Endothelial cell of umbilical vein (primary cell): Measurements from ENCODE around the gene VSIR. TPM values are rescaled to one million over a fixed set of nuclear protein-coding genes. Genes with fewer than 3 reads are reported as not detected.

Source experiments
- BruUV-seq: library from RNA; stranded (reverse); fragments of 400-500 nt; replicated peaks from 2 replicates; lab custom pipeline; 2021; lab: Mats Ljungman, UMichigan
- CTCF ChIA-PET: fragments of 300-600, 350-600 bp; sonication (Branson Sonifier 250); formaldehyde crosslinking; loops from one replicate; lab custom pipeline; 2021; ENCODE audit warnings: antibody characterized with exemption, inconsistent platforms; lab: Charles Lee
- POLR2A ChIA-PET: fragments of 300-600, 350-600 bp; sonication (Branson Sonifier 250); formaldehyde crosslinking; loops from one replicate; lab custom pipeline; 2021; ENCODE audit warnings: antibody characterized with exemption, inconsistent platforms; lab: Charles Lee
- DNase-seq: peaks from one replicate; pipeline ENCODE4 v3.0.0-alpha.2; 2011; ENCODE audit warnings: low read depth, low spot score
- FAIRE-seq: peaks from 2 replicates; lab custom pipeline; 2011; peaks lifted over from hg19 to GRCh38; lab: Jason Lieb, UNC
- H2AFZ ChIP-seq: 2 replicates; pipeline ENCODE4 v1.6.0; 2012; ENCODE audit warnings: low read depth, low read length, control low read depth, inconsistent platforms
- H3K27ac ChIP-seq: 2 replicates; pipeline ENCODE4 v1.5.1; 2011; ENCODE audit warnings: low read depth, mild to moderate bottlenecking, control low read depth, low read length, moderate library complexity; ENCODE audit not compliant: insufficient read depth
- H3K27me3 ChIP-seq, 2 experiments: 2 replicates each; pipeline versions ENCODE4 v1.6.0 to v1.6.1; 2011; ENCODE audit warnings: low read length in 2 of 2, mixed read lengths in 1 of 2; ENCODE audit not compliant: control insufficient read depth in 2 of 2, insufficient read depth in 2 of 2
- H3K36me3 ChIP-seq, 2 experiments: 2 replicates in 1 of 2; 3 replicates in 1 of 2; pipeline ENCODE4 v1.5.1; 2011; ENCODE audit warnings: low read length in 2 of 2, mild to moderate bottlenecking in 1 of 2, moderate library complexity in 1 of 2; ENCODE audit not compliant: control insufficient read depth in 2 of 2, insufficient read depth in 2 of 2; ENCODE audit errors: extremely low read depth in 1 of 2
- H3K4me1 ChIP-seq: 3 replicates; pipeline ENCODE4 v1.5.1; 2011; ENCODE audit warnings: mild to moderate bottlenecking, low read length; ENCODE audit not compliant: control insufficient read depth, insufficient read depth; ENCODE audit errors: extremely low read depth
- H3K4me2 ChIP-seq: 2 replicates; pipeline ENCODE4 v1.6.1; 2011; ENCODE audit warnings: low read length, control low read depth, mixed read lengths; ENCODE audit not compliant: insufficient read depth
- H3K4me3 ChIP-seq, 3 experiments: fragments of 200-600 bp in 1 of 3; sonication (generic), shearing (Covaris generic) in 1 of 3; replicated peaks in 1 of 3; 2 replicates each; pipeline ENCODE4 v1.5.1; 2011 to 2016; ENCODE audit warnings: control low read depth in 3 of 3, low read length in 3 of 3, mild to moderate bottlenecking in 2 of 3, inconsistent platforms in 1 of 3, low read depth in 1 of 3, moderate library complexity in 1 of 3; ENCODE audit not compliant: insufficient read depth in 1 of 3
- H3K79me2 ChIP-seq: 2 replicates; pipeline ENCODE4 v1.6.0; 2012; ENCODE audit warnings: low read length, inconsistent platforms; ENCODE audit not compliant: control insufficient read depth, insufficient read depth
- H3K9ac ChIP-seq: replicated peaks from 2 replicates; pipeline ENCODE3; 2011; ENCODE audit warnings: low read length, control low read depth; ENCODE audit not compliant: insufficient read depth; ENCODE audit errors: extremely low read depth
- H3K9me1 ChIP-seq: replicated peaks from 3 replicates; pipeline ENCODE4 v1.6.0; 2011; ENCODE audit warnings: mild to moderate bottlenecking, low read length; ENCODE audit not compliant: control insufficient read depth, insufficient read depth; ENCODE audit errors: extremely low read depth
- H3K9me3 ChIP-seq: replicated peaks from 2 replicates; pipeline ENCODE4 v1.5.1; 2012; ENCODE audit warnings: low read length, inconsistent platforms; ENCODE audit not compliant: control insufficient read depth, insufficient read depth
- H4K20me1 ChIP-seq: replicated peaks from 2 replicates; pipeline ENCODE3; 2011; ENCODE audit warnings: mild to moderate bottlenecking, low read length; ENCODE audit not compliant: control insufficient read depth, insufficient read depth; ENCODE audit errors: extremely low read depth
- CTCF ChIP-seq, 2 donors: IDR thresholded peaks; 1 replicate in 1 of 2; 2 replicates in 1 of 2; pipeline ENCODE4 v1.5.1; 2011; ENCODE audit warnings: low read length in 2 of 2, mild to moderate bottlenecking in 2 of 2, moderate library complexity in 2 of 2, control low read depth in 1 of 2, inconsistent platforms in 1 of 2, low read depth in 1 of 2; ENCODE audit not compliant: insufficient read depth in 1 of 2; ENCODE audit errors: extremely low read depth in 1 of 2
- EZH2 ChIP-seq: IDR thresholded peaks from 2 replicates; pipeline ENCODE4 v1.6.1; 2012; ENCODE audit warnings: borderline replicate concordance, low read depth, mild to moderate bottlenecking, moderate library complexity, low read length, inconsistent platforms; ENCODE audit not compliant: severe bottlenecking
- FOS ChIP-seq: IDR thresholded peaks from 2 replicates; pipeline ENCODE4 v1.6.1; 2011; ENCODE audit warnings: mild to moderate bottlenecking, low read length, moderate library complexity, borderline replicate concordance; ENCODE audit not compliant: insufficient read depth
- GATA2 ChIP-seq: IDR thresholded peaks from 2 replicates; pipeline ENCODE4 v1.7.0; 2011; ENCODE audit warnings: low read depth, mild to moderate bottlenecking, moderate library complexity, mixed read lengths, low read length; ENCODE audit not compliant: insufficient read length, insufficient read depth
- JUN ChIP-seq: IDR thresholded peaks from 2 replicates; pipeline ENCODE4 v1.6.1; 2011; ENCODE audit warnings: borderline replicate concordance, low read depth; ENCODE audit not compliant: insufficient read length, insufficient read depth
- MAX ChIP-seq: IDR thresholded peaks from 2 replicates; pipeline ENCODE4 v1.6.1; 2011; ENCODE audit not compliant: insufficient read depth, insufficient read length
- MYC ChIP-seq: IDR thresholded peaks from one replicate; pipeline ENCODE4 v1.6.1; 2011; ENCODE audit warnings: mild to moderate bottlenecking, low read depth, low read length
- POLR2A ChIP-seq: IDR thresholded peaks from 2 replicates; pipeline ENCODE4 v1.6.1; 2012; ENCODE audit warnings: low read depth, mild to moderate bottlenecking, control low read depth, low read length
- POLR2AphosphoS5 ChIP-seq: IDR thresholded peaks from 2 replicates; pipeline ENCODE4 v1.6.1; 2012; ENCODE audit warnings: low read depth, mild to moderate bottlenecking, control low read depth, low read length, moderate library complexity; ENCODE audit not compliant: insufficient read depth
- dilution Hi-C: fragments of 300-500 bp; cut with MboI; formaldehyde crosslinking; loops from one replicate; pipeline ENCODE4 v1.15.0; 2019; ENCODE audit warnings: low sequenced_read_pairs; ENCODE audit not compliant: extremely low pct_ligation_motif_present
- intact Hi-C: fragments of 100-400 bp; cut with micrococcal nuclease; formaldehyde crosslinking; loops from one replicate; pipeline ENCODE4 v1.10.0; 2022
- polyA plus RNA-seq, 4 experiments: library from polyadenylated mRNA; depleted of rRNA in 3 of 4; stranded (reverse) in 3 of 4; unstranded in 1 of 4; fragments of >200 nt; gene quantifications; 2 replicates each; pipeline versions ENCODE4 v1.2.1 to v1.2.3, GENCODE V29; 2011 to 2012; ENCODE audit warnings: missing spikeins in 1 of 4
- total RNA-seq: library from RNA; stranded (reverse); gene quantifications from 2 replicates; pipeline ENCODE4 v1.2.3, GENCODE V29; 2021

VSIR gene
- total and polyA plus RNA-seq, 2 donors (not counting 3 experiments of a cell fraction or from before 2014, with no cell fraction given) = 4.9 to 6.3 TPM

GRCh38 chr10:71746344-71747037 lies 26.8 kb downstream of the VSIR start:
- no TSS peak for BruUV-seq
- H4K20me1 ChIP-seq = no peaks in the 10 kb centered on the region
- dilution Hi-C loops (no loop called here), intact Hi-C loops (no loop called here)
- H3K4me3 ChIP-seq = no peak overlapping the region
- H3K79me2 ChIP-seq = no peaks in the 10 kb centered on the region
- no peak for TF ChIP-seq EZH2
- no peak for TF ChIP-seq POLR2AphosphoS5
- TF ChIP-seq FOS = no peak
- TF ChIP-seq JUN = no peak
- TF ChIP-seq MYC = no peak
- no peak for TF ChIP-seq GATA2
- no peak for TF ChIP-seq MAX
- no peak for TF ChIP-seq CTCF (IDR thresholded peaks at IDR 0.05; ENCODE audit: extremely low read depth in 1 of 2, insufficient read depth in 1 of 2, low read depth in 1 of 2, low read length in 2 of 2)
- TF ChIP-seq POLR2A = no peak
- ChIA-PET POLR2A (no interaction called here), CTCF (interaction anchor here (1.0 kb wide), 1 partner anchor 18 kb away, joined by 3 read pairs; no protein-coding TSS in a partner anchor)
- H3K4me1 ChIP-seq = peaks cover 15% of the 10 kb centered on the region
- H3K36me3 ChIP-seq = no peaks in the 10 kb centered on the region
- H3K27me3 ChIP-seq = no peaks in the 10 kb centered on the region
- H2AFZ ChIP-seq = no peak overlapping the region
- no peak overlapping the region for H3K4me2 ChIP-seq
- no peak overlapping the region for H3K9ac ChIP-seq
- no peaks in the 10 kb centered on the region for H3K9me3 ChIP-seq
- peak; percentile 16 for DNase-seq
- no peak for FAIRE-seq
- H3K9me1 ChIP-seq = no peaks in the 10 kb centered on the region
- no peak overlapping the region for H3K27ac ChIP-seq
